IMR-90 (cell line): ENCODE measurements around the gene TTLL9. TPM values are rescaled to one million over a fixed set of nuclear protein-coding genes. Genes with fewer than 3 reads are reported as not detected.

Experiments used
- ATAC-seq: fragments of 200-7000 bp; cut with Tn5 transposase; 2 replicates; pipeline ENCODE4 v1.9.1; 2020; ENCODE audit warnings: low read depth, mild to moderate bottlenecking, moderate library complexity
- BruUV-seq: library from RNA; stranded (reverse); fragments of 400-500 nt; replicated peaks from 2 replicates; lab custom pipeline; 2021; lab: Mats Ljungman, UMichigan
- CTCF ChIA-PET: fragments of 300-600 bp; formaldehyde crosslinking; extraction: SDS; loops from one replicate; lab custom pipeline; 2021; ENCODE audit warnings: antibody characterized with exemption; lab: Yijun Ruan, JAX
- POLR2A ChIA-PET: fragments of 300-600 bp; sonication (Branson Sonifier 250); formaldehyde crosslinking; loops from one replicate; lab custom pipeline; 2022; ENCODE audit warnings: antibody characterized with exemption; ENCODE audit not compliant: unreplicated experiment; lab: Charles Lee
- DNase-seq: peaks from one replicate; pipeline ENCODE4 v3.0.0; 2013
- H2AFZ ChIP-seq: replicated peaks from 2 replicates; pipeline ENCODE3; 2013; ENCODE audit warnings: low read length, mild to moderate bottlenecking; ENCODE audit not compliant: poor library complexity
- H2AK5ac ChIP-seq: 2 replicates; pipeline ENCODE4 v1.6.1; 2013; ENCODE audit warnings: low read depth, low read length, inconsistent platforms
- H2AK9ac ChIP-seq: replicated peaks from 2 replicates; pipeline ENCODE3; 2013; ENCODE audit warnings: mild to moderate bottlenecking, low read depth, low read length, moderate library complexity; ENCODE audit not compliant: poor library complexity
- H2BK120ac ChIP-seq: 2 replicates; pipeline ENCODE4 v1.6.1; 2013; ENCODE audit warnings: low read depth, low read length, inconsistent platforms
- H2BK15ac ChIP-seq: 3 replicates; pipeline ENCODE4 v1.6.1; 2013; ENCODE audit warnings: low read depth, low read length, inconsistent platforms
- H2BK20ac ChIP-seq: 2 replicates; pipeline ENCODE4 v1.6.1; 2013; ENCODE audit warnings: low read depth, mild to moderate bottlenecking, inconsistent platforms, low read length, moderate library complexity
- H2BK5ac ChIP-seq: 2 replicates; pipeline ENCODE4 v1.6.1; 2013; ENCODE audit warnings: mild to moderate bottlenecking, low read depth, low read length, inconsistent platforms; ENCODE audit not compliant: poor library complexity, severe bottlenecking
- H3K14ac ChIP-seq: replicated peaks from 2 replicates; pipeline ENCODE4 v1.6.1; 2013; ENCODE audit warnings: low read depth, low read length, inconsistent platforms
- H3K18ac ChIP-seq: 2 replicates; pipeline ENCODE4 v1.6.1; 2013; ENCODE audit warnings: low read depth, low read length, control low read depth
- H3K23ac ChIP-seq: 2 replicates; pipeline ENCODE4 v1.6.1; 2013; ENCODE audit warnings: low read depth, low read length, inconsistent platforms
- H3K27ac ChIP-seq: 2 replicates; pipeline ENCODE4 v1.5.1; 2013; ENCODE audit warnings: mild to moderate bottlenecking, control low read depth, low read length; ENCODE audit not compliant: insufficient read depth
- H3K27me3 ChIP-seq: 2 replicates; pipeline ENCODE4 v1.6.1; 2013; ENCODE audit warnings: low read length; ENCODE audit not compliant: control insufficient read depth, insufficient read depth
- H3K36me3 ChIP-seq: 2 replicates; pipeline ENCODE4 v1.6.1; 2013; ENCODE audit warnings: low read length, mixed read lengths; ENCODE audit not compliant: control insufficient read depth, insufficient read depth
- H3K4ac ChIP-seq: 2 replicates; pipeline ENCODE4 v1.6.1; 2013; ENCODE audit warnings: low read depth, low read length, inconsistent platforms
- H3K4me1 ChIP-seq: 2 replicates; pipeline ENCODE4 v1.6.1; 2013; ENCODE audit warnings: low read length, mixed read lengths; ENCODE audit not compliant: control insufficient read depth, insufficient read depth
- H3K4me2 ChIP-seq: 2 replicates; pipeline ENCODE4 v1.6.1; 2013; ENCODE audit warnings: low read depth, mild to moderate bottlenecking, control low read depth, low read length, moderate library complexity
- H3K4me3 ChIP-seq: 2 replicates; pipeline ENCODE4 v1.5.1; 2013; ENCODE audit warnings: low read depth, mild to moderate bottlenecking, control low read depth, low read length, moderate library complexity; ENCODE audit not compliant: insufficient read depth
- H3K56ac ChIP-seq: 2 replicates; pipeline ENCODE4 v1.6.1; 2013; ENCODE audit warnings: low read length, inconsistent platforms; ENCODE audit not compliant: insufficient read depth; ENCODE audit errors: extremely low read depth
- H3K79me1 ChIP-seq, 2 experiments: 2 replicates each; pipeline ENCODE4 v1.6.1; 2013; ENCODE audit warnings: low read length in 2 of 2, inconsistent platforms in 1 of 2, low read depth in 1 of 2
- H3K9ac ChIP-seq: 2 replicates; pipeline ENCODE4 v1.6.1; 2013; ENCODE audit warnings: low read depth, low read length, control low read depth
- H3K9me1 ChIP-seq: 2 replicates; pipeline ENCODE4 v1.6.1; 2013; ENCODE audit warnings: low read length, inconsistent platforms; ENCODE audit not compliant: insufficient read depth
- H3K9me3 ChIP-seq: 2 replicates; pipeline ENCODE4 v1.6.1; 2013; ENCODE audit warnings: low read length; ENCODE audit not compliant: control insufficient read depth, insufficient read depth
- H4K20me1 ChIP-seq: 2 replicates; pipeline ENCODE4 v1.6.1; 2013; ENCODE audit warnings: low read length, inconsistent platforms; ENCODE audit not compliant: insufficient read depth
- H4K5ac ChIP-seq: 2 replicates; pipeline ENCODE4 v1.6.1; 2013; ENCODE audit warnings: mild to moderate bottlenecking, low read depth, low read length, control low read depth
- H4K8ac ChIP-seq, 2 experiments: 2 replicates each; pipeline ENCODE4 v1.6.1; 2013; ENCODE audit warnings: low read depth in 2 of 2, low read length in 2 of 2, control low read depth in 1 of 2, inconsistent platforms in 1 of 2
- H4K91ac ChIP-seq: 2 replicates; pipeline ENCODE4 v1.6.1; 2013; ENCODE audit warnings: low read depth, low read length, inconsistent platforms; ENCODE audit not compliant: insufficient read depth
- BHLHE40 ChIP-seq: fragments of 150-350 bp; IDR thresholded peaks from 2 replicates; pipeline ENCODE4 v1.6.1; 2016; ENCODE audit warnings: mild to moderate bottlenecking, low read depth, low read length
- CEBPB ChIP-seq: IDR thresholded peaks from 2 replicates; pipeline ENCODE4 v1.6.1; 2012; ENCODE audit warnings: low read depth, low read length, improper control_type of control experiment
- CHD1 ChIP-seq: IDR thresholded peaks from 2 replicates; pipeline ENCODE4 v1.6.1; 2012; ENCODE audit warnings: low read depth, low read length, improper control_type of control experiment
- FOS ChIP-seq: fragments of 150-350 bp; IDR thresholded peaks from 2 replicates; pipeline ENCODE4 v1.6.1; 2016; ENCODE audit warnings: low read depth, low read length
- MAFK ChIP-seq: IDR thresholded peaks from 2 replicates; pipeline ENCODE4 v1.6.1; 2012; ENCODE audit warnings: low read depth, low read length, improper control_type of control experiment
- MAZ ChIP-seq: IDR thresholded peaks from 2 replicates; pipeline ENCODE4 v1.6.1; 2012; ENCODE audit warnings: low read depth, mild to moderate bottlenecking, low read length, improper control_type of control experiment, moderate library complexity, borderline replicate concordance
- NFE2L2 ChIP-seq: fragments of 150-350 bp; IDR thresholded peaks from 2 replicates; pipeline ENCODE4 v1.6.1; 2016; ENCODE audit warnings: low read depth, mild to moderate bottlenecking, low read length
- POLR2A ChIP-seq: IDR thresholded peaks from 2 replicates; pipeline ENCODE4 v1.6.1; 2012; ENCODE audit warnings: mild to moderate bottlenecking, low read depth, low read length
- RAD21 ChIP-seq: IDR thresholded peaks from 2 replicates; pipeline ENCODE4 v1.6.1; 2012; ENCODE audit warnings: low read length, improper control_type of control experiment
- RCOR1 ChIP-seq: IDR thresholded peaks from 2 replicates; pipeline ENCODE4 v1.6.1; 2012; ENCODE audit warnings: mild to moderate bottlenecking, low read length, improper control_type of control experiment; ENCODE audit not compliant: insufficient replicate concordance
- RFX5 ChIP-seq: IDR thresholded peaks from 2 replicates; pipeline ENCODE4 v1.8.0; 2012; ENCODE audit warnings: low read depth, mild to moderate bottlenecking, low read length, moderate library complexity
- SMC3 ChIP-seq: fragments of 150-350 bp; IDR thresholded peaks from 2 replicates; pipeline ENCODE4 v1.6.1; 2016; ENCODE audit warnings: low read depth, mild to moderate bottlenecking, antibody characterized with exemption, low read length, moderate library complexity
- WGBS, 2 experiments: methylation state at CpG; one replicate each; pipeline versions ENCODE4 v1.1.5 to v1.1.7; 2013; ENCODE audit warnings: missing lambda C conversion rate in 2 of 2; ENCODE audit not compliant: insufficient read length in 1 of 2; ENCODE audit errors: extremely low coverage in 2 of 2; 5-methylcytosine and 5-hydroxymethylcytosine counted together
- dilution Hi-C: fragments of 300-500 bp; cut with HindIII; formaldehyde crosslinking; loops from one replicate; pipeline ENCODE4 v1.14.3; 2018; ENCODE audit warnings: low sequenced_read_pairs; ENCODE audit not compliant: unreplicated experiment
- in situ Hi-C: fragments of 300-500 bp; cut with MboI; formaldehyde crosslinking; loops from 3 replicates; pipeline ENCODE4 v1.14.3; 2019; ENCODE audit warnings: low sequenced_read_pairs, inconsistent platforms, mixed read lengths
- intact Hi-C: fragments of 100-400 bp; cut with micrococcal nuclease; formaldehyde crosslinking; loops from 2 replicates; pipeline ENCODE4 v1.10.0; 2022
- polyA plus RNA-seq, 3 experiments: library from polyadenylated mRNA; depleted of rRNA; stranded (reverse); fragments of >200 nt; gene quantifications; 2 replicates each; pipeline ENCODE4 v1.2.3, GENCODE V29; 2012; ENCODE audit warnings: low replicate concordance in 1 of 3
- total RNA-seq: library from RNA; depleted of rRNA; stranded (reverse); fragments of >200 nt; gene quantifications from 2 replicates; pipeline ENCODE4 v1.2.3, GENCODE V29; 2012
- TF ChIP-seq, protein P1 (sequence below): fragments of 150-350 bp; IDR thresholded peaks from 2 replicates; pipeline ENCODE4 v1.6.1; 2017; ENCODE audit warnings: mild to moderate bottlenecking, antibody characterized with exemption, low read length, low read depth
- TF ChIP-seq, protein P2 (sequence below): conservative IDR thresholded peaks from 2 replicates; pipeline ENCODE4 v1.5.1; 2012; ENCODE audit warnings: mild to moderate bottlenecking, low read depth, low read length, improper control_type of control experiment
- TF ChIP-seq, protein P3 (sequence below): fragments of 150-350 bp; IDR thresholded peaks from 2 replicates; pipeline ENCODE4 v1.6.1; 2016; ENCODE audit warnings: low read depth, mild to moderate bottlenecking, low read length, moderate library complexity, borderline replicate concordance

Gene TTLL9
- total and polyA plus RNA-seq, 2 of the 4 experiments (the other 2 are of a cell fraction), result not detected

DNA sequence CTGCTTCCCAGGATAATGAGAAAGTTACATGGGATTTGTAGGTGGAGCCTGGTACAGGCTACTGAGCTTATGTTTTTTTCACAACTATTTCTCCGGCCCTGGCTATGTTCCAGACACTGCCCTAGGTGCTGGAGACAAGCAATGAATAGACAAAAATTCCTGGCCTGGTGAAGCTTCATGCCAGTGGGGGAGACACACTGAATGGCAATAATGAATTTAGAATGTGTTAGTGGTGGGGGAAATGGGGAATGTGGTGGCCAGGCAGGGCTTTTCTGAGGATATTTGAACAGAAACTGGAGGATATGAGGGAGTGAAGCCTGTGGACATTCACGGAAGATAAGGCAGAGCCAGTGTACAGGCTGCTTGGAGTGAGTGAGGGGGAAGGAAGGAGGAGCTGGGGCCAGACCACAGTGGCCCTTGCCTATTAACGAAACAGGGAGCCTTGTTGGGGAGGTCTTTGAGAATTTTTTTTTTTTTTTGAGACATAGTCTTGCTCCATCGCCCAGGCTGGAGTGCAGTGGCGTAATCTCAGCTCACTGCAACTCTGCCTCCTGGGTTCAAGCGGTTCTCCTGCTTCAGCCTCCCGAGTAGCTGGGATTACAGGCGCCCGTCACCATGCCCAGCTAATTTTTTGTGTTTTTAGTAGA is 31.7 kb upstream of the TTLL9 start:
- Histone ChIP-seq H3K9ac (no peak overlapping the region), H3K56ac (no peak overlapping the region), H2AFZ (no peak overlapping the region), H3K9me3 (no peaks in the 10 kb centered on the region), H2BK5ac (no peak overlapping the region), H3K4me1 (peaks cover 30% of the 10 kb centered on the region), H2BK120ac (no peak overlapping the region), H3K4ac (no peak overlapping the region), H3K79me1 (0 out of 4 replicates have a peak, but pooled peaks cover 0 to 4% of the 10 kb centered on the region in 2 experiments), H3K27me3 (peaks cover 3% of the 10 kb centered on the region; the same call in 1 of the 2 replicates), H3K4me2 (no peak overlapping the region), H4K91ac (no peak overlapping the region), H3K36me3 (no peaks in the 10 kb centered on the region), H4K20me1 (peaks cover 36% of the 10 kb centered on the region), H3K27ac (no peak overlapping the region), H3K14ac (no peak overlapping the region), H4K8ac (no peak overlapping the region), H3K4me3 (no peak overlapping the region), H2BK15ac (no peak overlapping the region), H4K5ac (no peak overlapping the region), H2AK9ac (no peak overlapping the region), H2AK5ac (peak overlapping the region; percentile 10; the same call in 1 of the 2 replicates), H2BK20ac (no peak overlapping the region; the same call in 1 of the 2 replicates), H3K9me1 (peaks cover 36% of the 10 kb centered on the region), H3K23ac (no peak overlapping the region), H3K18ac (no peak overlapping the region)
- dilution Hi-C loops (no loop called here), in situ Hi-C loops (loop anchor here (25.0 kb wide), 2 partner anchors 649 to 824 kb away; partner anchors contain the start of gene C20orf203), intact Hi-C loops (no loop called here)
- 71% methylated on average over 3 of the region's 9 CpGs; no CpG with 5 or more reads in 1 of the 2 experiments for WGBS, 2 experiments
- POLR2A ChIA-PET, result no interaction called here
- ATAC-seq, result no peak
- CTCF ChIA-PET, result interaction anchor here (0.7 to 3.5 kb wide), 5 partner anchors 8 to 279 kb away, joined by 3 to 12 read pairs (median 3); no protein-coding TSS in a partner anchor
- no peak for DNase-seq
- BruUV-seq, result no TSS peak
- TF ChIP-seq CEBPB (no peak), CHD1 (no peak), RFX5 (no peak), RAD21 (no peak), BHLHE40 (no peak), MAFK (no peak), MAZ (no peak), FOS (no peak), POLR2A (no peak), SMC3 (no peak), RCOR1 (no peak), NFE2L2 (no peak)
- TF ChIP-seq, protein P1, sequence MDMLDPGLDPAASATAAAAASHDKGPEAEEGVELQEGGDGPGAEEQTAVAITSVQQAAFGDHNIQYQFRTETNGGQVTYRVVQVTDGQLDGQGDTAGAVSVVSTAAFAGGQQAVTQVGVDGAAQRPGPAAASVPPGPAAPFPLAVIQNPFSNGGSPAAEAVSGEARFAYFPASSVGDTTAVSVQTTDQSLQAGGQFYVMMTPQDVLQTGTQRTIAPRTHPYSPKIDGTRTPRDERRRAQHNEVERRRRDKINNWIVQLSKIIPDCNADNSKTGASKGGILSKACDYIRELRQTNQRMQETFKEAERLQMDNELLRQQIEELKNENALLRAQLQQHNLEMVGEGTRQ, result no peak
- TF ChIP-seq, protein P2, sequence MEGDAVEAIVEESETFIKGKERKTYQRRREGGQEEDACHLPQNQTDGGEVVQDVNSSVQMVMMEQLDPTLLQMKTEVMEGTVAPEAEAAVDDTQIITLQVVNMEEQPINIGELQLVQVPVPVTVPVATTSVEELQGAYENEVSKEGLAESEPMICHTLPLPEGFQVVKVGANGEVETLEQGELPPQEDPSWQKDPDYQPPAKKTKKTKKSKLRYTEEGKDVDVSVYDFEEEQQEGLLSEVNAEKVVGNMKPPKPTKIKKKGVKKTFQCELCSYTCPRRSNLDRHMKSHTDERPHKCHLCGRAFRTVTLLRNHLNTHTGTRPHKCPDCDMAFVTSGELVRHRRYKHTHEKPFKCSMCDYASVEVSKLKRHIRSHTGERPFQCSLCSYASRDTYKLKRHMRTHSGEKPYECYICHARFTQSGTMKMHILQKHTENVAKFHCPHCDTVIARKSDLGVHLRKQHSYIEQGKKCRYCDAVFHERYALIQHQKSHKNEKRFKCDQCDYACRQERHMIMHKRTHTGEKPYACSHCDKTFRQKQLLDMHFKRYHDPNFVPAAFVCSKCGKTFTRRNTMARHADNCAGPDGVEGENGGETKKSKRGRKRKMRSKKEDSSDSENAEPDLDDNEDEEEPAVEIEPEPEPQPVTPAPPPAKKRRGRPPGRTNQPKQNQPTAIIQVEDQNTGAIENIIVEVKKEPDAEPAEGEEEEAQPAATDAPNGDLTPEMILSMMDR, result no peak
- TF ChIP-seq, protein P3, sequence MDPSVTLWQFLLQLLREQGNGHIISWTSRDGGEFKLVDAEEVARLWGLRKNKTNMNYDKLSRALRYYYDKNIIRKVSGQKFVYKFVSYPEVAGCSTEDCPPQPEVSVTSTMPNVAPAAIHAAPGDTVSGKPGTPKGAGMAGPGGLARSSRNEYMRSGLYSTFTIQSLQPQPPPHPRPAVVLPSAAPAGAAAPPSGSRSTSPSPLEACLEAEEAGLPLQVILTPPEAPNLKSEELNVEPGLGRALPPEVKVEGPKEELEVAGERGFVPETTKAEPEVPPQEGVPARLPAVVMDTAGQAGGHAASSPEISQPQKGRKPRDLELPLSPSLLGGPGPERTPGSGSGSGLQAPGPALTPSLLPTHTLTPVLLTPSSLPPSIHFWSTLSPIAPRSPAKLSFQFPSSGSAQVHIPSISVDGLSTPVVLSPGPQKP, result no peak
